Breast epithelium (tissue), 3 donors: Measurements from ENCODE around the gene RHOT1.

ENCODE experiments used
- CTCF ChIP-seq, 3 donors: fragments of 450-650 bp; IDR thresholded peaks; one replicate each; pipeline ENCODE4 v1.5.1; 2016 to 2017; ENCODE audit warnings: antibody characterized with exemption in 3 of 3, mild to moderate bottlenecking in 3 of 3, moderate library complexity in 3 of 3
- POLR2A ChIP-seq: fragments of 450-650 bp; IDR thresholded peaks from one replicate; pipeline ENCODE4 v1.6.1; 2016; ENCODE audit warnings: antibody characterized with exemption, mild to moderate bottlenecking, moderate library complexity

- TF ChIP-seq CTCF (IDR thresholded peaks at IDR 0.05): no peak
- no peak for TF ChIP-seq POLR2A
Observed at GRCh38 chr17:32265192-32265923, 123.1 kb downstream of the RHOT1 start, which contains the start of gene RHBDL3.
